GM21423 (cell line): ENCODE data around the gene PHACTR3.

Experiments used
- ATAC-seq: cut with Tn5 transposase; IDR thresholded peaks from one replicate; pipeline ENCODE4 v1.9.1; 2021; ENCODE audit warnings: mild to moderate bottlenecking, moderate library complexity; ENCODE audit not compliant: unreplicated experiment

The PHACTR3 gene

DNA sequence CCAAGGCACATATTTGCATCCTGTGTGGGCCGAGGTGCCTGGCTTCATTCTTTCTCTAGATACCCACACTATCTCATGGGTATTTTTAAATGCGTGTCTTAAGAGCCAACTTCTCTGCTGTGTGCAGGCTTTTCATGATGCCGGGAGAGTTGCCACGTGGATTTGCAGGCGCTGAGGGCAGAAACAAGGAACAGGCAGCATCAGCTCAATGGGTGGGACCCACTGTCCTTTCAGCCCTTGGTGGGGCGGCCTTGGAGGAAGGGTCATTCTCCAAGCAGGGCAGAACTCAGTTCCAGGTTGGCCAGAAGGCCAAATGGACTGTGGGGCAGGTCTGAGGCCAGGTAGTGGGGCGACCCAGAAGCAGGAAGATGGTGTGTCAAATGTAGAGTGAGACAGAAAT is 84.7 kb downstream of the PHACTR3 start:
- ATAC-seq = no peak

DNA sequence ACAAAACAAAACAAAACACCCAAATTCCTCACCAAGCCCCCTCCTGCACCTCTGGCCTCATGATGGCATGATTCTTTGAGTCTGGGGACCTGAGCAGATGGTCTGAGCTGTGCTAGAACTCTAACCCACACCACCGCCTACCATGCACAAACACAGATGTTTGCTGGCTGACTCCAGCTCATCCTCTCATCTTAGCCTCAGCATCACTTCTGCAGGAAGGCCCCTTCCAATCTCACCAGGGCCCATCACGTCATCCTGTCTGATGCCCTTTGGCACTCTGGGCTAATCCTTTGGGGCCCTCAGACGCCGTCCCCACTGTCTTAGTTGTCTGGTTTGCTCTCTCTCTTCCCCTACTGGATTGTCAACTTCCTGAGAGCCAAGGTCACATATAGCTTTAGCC is 85.8 kb downstream of the PHACTR3 start:
- no peak for ATAC-seq

DNA sequence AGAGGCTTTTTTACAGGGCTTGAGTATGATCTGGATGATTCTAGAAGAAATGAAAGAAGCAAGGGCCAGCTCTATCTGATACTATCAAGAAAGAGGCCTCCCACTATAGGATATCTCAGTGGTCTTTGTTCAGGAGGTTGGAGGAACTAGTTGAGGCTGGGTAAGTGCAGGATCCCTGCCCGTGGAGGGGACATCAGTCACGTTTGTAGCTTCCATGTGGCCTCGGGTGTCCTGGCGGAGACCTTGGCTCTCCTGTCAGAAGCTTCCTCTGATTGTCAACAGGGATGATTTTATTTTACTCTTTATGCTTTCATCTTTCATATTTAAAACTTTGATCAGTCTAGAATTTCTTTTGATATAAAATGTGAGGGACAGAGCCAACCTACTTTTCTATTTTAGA is 86.6 kb downstream of the PHACTR3 start:
- no peak for ATAC-seq

DNA sequence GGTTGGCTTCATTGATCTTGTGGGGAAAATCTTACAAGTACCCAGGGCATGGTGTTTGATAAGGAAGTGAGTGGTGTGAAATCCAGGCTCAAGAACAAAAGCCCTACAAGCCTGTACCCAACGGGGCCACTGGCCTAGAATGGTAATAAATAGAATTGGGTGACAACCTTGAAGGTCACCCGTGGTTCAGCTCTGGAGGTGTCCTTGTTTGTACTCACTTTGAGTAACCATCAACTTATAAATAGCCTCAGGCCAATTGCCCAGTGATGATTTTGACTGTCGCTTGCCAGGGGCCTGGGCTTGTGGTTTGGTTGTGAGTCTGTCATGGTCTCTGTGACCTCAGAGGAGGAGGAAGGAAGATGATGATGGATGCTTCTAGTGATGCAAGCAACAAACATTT is 87.8 kb downstream of the PHACTR3 start:
- no peak for ATAC-seq

DNA sequence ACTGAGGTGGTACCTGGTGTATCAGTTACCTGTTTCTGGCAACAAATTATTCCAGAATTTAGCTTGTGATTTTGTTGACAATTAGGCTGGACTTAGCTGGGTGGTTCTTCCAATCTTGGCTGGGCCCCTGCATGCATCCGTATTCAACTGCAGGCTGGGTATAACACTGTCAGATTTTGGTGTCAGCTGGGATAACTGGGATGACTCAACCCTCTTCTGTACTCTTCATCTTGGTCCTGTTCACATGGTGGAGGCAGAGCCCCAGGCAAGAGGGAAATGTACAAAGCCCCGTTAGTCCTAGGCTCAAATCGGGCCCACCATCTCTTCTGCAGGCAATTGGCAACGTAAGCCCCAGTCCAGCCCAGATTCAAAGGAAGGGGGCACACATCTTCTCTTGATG is 89.2 kb downstream of the PHACTR3 start:
- ATAC-seq = no peak

DNA sequence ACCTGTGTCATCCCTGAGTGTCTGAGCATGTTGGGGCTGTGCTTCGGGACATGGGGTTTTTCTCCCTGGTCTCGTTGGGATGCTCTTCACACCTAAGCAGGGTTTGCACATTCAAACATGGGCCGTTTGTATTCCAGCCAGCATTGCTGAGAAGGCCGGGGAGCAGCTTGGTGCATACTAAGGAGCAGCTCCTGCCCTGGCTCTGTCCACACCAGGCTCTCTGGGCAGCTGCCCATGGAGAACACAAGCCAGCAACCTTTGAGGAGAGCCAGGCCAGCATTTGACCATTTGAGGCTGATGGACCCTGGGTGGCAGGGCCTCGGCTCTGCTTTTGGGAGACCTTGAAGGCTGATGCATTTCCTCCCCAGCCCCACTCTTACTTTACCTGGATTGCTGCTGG is 92.1 kb downstream of the PHACTR3 start:
- ATAC-seq = no peak

DNA sequence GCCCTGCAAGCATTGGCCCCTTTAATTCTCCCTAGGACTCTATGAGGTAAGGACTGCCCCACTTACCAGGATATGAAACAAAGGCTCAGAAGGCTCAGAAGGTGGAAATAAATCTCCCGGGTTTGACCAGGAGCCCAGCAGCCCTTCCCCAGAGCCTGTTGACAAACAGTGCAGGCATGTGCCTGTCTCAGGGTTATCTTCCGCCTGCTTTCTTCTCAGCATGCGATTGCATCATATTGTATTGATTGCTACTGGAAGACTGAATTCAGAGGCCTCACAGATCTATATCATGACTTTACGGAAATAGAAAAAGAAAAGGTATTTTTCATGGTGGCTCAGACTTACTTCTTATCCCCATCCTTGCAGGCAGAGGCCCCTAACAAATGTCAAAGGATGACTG is 92.7 kb downstream of the PHACTR3 start:
- no peak for ATAC-seq

DNA sequence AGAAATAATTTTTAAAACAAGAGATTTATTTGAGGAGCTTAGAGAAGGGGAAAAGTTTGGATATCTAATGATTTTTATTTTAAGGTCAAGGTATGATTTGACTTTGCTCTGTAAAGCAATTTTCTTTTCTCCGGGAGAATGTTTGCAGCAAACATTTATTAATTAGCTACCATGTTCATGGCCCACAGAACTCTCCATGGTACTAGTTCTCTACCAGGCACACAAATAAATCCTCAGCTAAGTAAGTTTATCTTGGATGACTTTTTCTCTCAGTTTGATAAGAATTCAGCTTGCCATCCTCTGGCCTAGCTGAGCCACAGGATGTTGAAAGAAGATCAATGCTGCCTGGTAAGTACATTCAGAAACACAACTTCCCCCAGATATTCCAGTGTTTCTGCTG is 94.3 kb downstream of the PHACTR3 start:
- no peak for ATAC-seq

DNA sequence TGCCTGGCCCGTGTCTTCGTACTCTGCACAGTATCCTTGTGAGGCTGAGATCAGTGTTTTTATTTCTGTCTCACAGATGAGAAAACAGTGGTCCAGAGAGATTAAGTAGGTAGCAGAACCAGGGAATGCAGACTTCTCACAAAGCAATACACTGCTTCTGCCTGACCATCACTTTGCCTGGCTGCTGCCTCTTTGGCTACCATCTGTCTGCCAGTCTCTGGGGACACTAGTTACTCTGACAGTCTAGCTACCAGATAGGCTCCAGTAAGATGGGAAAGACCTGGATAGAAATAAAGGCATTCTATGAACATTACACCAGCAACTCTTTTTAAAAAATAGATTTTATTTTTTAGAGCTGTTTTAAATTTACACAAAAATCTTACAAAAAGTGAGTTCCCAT is 96.9 kb downstream of the PHACTR3 start:
- ATAC-seq = no peak

DNA sequence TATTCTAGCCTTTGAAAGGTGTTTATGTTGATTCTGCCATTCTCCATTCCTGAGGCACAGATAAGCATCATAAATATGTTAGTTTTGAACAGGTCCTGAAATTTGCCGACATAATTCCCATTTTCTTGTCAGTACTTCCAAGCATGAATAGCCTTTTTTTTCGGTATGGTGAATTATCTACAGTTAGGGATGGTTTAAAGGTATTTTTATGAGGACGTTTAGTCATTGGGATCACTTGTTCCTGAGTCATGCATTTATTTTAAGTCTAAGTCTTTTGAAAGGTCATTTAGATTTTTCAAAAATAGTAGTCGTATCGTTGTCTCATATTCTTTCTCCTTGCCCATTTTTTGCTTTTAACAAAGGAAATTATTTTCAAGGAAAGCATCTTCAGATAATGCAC is 98.7 kb downstream of the PHACTR3 start:
- ATAC-seq = no peak

DNA sequence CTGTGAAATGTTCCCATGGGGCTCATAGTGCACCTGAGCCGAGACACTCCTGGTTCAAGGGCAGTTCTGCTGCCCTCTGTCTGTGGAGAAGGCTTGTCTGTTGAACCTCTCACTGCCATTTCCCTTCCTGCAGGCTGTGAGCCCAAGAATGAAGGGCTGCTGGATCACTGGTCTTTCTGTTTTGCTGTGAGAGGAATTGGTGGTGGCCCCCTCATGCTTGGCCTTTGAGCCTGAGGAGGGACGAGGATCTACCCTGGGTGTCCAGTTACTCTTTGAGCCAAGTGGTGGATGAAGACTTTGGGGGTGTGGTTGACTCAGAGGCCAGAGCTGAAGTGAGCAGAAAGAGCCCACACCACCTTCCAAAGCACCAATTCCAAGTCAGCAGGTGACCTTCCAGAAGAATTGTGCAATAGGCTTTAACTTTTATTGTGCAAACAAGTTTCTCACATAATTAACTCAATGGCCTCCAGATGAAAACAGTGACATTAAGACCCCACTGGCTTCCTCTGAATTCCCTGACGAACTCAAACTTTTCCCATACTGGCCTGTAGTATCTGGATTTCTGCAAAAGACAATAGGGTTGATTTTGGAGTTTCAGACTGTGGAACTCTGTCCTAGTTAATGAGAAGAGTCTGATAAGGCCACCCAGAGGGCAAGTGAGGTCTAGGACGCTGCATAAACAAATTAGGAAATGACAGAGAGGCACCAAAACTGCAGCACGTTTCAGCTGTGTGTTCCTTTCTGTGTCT is 101.5 kb downstream of the PHACTR3 start:
- ATAC-seq = no peak

DNA sequence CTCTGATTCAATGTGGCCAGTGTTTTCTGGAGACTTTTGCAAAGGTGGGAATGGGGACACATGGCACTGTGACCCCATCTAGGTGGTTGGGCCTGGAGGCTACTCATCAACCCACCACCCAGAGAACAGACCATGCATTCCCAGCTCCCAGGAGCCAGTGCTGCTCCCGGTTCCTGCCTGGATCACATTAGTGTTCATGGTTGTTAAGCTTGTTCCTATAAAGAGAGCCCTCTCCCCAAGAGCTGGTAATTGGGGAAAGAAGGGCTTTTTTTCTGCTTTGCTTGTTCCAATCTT is 102.0 kb downstream of the PHACTR3 start:
- no peak for ATAC-seq

DNA sequence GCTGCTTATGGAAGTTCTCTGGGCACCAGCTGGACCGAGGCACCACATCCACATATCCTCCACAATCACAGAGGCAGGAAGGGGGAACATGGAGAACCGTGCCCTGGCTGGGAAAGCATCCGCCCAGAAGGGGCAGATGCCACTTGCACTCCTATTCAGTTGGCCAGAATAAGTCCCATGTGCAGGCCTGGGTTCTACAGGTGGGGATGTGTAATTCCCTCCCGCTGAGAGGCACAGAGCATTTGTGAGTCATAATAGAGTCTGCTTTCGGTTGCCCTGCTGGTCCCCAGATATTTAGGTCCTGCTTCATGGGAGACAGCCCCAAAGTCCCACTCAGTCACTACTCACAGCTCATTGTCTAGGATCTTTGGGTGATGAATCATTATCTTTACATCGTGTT is 104.0 kb downstream of the PHACTR3 start:
- ATAC-seq = no peak

DNA sequence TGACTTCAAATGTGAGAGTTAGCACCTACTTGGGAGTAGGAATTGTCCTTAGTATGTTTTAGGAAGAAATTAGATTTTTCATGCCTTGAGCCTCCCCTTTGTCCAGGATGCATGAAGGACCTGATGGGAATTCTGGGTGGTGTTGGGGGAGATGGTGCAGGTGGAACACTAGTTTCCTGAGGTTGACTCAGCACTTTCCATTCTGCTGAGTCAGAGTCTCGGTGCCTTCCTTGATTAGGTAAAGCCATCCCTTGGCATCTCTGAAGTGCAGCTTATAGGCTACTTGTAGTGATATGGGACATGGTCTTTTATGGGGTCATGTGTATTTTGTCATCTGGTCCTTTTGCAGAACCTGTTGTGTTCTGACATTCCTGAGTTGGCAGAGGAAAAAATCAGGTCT is 105.3 kb downstream of the PHACTR3 start:
- no peak for ATAC-seq

DNA sequence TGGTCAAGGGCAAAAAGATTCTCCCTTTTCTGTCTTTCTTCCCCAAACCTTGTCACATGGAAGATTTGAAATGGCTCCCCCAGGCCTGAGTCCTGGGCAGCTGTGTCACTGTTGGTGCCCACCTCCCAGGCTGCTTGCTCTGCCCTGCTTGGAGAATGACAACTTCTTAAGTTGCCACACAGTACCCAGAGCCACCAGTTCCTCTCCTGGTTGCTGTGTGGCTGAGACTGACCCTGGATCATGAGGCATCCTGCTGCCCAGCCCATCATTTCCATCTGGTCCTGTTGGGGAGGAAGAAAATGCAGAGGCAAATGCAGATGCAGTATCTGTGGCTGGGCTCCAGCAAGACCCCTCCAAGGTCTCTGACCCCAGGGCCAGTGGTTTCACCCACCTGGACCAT is 113.7 kb downstream of the PHACTR3 start:
- no peak for ATAC-seq

DNA sequence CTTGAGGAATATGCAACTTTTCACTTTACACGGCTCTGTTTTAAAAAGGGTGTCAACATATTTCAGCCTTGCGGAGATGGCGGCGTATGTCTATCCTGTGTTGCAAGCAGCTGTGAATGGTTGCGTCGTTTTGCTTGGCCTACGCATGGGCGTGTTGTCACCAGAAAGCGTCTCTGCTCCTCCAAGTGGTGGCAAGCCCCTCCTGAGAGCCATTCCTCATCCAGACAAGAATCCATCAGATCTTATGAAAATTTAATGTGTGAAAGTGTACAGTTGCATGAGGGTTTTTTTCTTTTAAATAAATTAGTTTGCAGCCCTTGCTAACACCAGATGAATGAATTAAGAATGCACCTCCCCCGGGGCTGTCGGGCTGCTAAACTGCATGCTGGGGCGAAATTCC is 114.4 kb downstream of the PHACTR3 start:
- ATAC-seq = no peak

DNA sequence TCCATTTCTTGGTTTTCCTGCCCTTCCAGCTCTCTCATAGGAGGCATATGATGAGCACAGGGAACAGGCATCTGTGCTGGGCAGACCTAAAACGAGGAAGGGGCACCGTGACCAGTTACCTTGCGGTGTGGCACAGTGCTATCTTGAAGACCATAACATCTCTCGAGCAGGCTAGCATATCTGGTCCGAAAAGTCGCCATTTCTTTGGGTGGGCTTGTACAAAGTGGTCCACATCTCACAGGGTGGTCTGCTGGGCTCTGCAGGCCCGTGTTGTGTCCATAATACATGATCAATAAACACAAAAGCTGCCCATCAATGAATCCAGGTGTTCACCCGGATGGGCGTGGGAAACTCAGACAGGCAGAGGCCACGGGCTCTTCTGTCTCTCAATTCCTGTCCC is 115.7 kb downstream of the PHACTR3 start:
- ATAC-seq = no peak

DNA sequence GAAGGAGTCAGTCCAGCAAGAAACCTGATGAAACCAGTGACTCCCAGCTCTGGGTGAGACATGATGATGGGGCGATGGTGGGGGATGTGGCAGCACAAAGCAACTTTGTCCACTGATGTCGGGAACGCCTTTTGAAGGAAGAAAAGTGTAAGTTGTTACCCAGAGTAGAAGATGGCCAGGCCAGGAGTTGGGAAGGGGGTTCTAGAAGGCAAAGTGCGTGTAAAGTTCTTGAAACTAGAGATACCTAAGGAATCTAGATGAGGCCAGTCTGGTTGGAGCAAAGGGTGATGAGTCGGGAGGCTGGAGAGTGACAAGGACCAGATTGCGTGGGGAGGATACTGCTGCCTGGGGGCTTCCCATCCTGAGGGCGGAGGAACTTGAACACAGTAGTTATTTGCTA is 117.0 kb downstream of the PHACTR3 start:
- ATAC-seq = no peak

DNA sequence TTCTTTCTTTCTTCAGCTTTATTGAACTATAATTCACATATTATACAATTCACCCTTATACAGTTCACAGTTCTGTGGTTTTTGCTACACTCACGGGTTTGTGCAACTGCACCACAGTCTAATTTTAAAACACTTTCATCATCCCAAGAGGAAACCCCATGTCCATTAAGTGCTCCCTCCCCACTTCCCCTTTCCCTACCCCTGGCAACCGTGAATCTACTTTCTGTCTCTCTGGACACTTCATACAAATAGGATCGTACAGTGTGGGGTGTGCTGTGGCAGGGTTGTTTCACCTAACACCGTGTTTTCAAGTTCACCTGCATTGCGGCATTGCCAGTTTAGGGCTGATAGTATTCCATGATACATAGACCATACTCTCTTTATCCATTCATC is 118.8 kb downstream of the PHACTR3 start:
- ATAC-seq = no peak

DNA sequence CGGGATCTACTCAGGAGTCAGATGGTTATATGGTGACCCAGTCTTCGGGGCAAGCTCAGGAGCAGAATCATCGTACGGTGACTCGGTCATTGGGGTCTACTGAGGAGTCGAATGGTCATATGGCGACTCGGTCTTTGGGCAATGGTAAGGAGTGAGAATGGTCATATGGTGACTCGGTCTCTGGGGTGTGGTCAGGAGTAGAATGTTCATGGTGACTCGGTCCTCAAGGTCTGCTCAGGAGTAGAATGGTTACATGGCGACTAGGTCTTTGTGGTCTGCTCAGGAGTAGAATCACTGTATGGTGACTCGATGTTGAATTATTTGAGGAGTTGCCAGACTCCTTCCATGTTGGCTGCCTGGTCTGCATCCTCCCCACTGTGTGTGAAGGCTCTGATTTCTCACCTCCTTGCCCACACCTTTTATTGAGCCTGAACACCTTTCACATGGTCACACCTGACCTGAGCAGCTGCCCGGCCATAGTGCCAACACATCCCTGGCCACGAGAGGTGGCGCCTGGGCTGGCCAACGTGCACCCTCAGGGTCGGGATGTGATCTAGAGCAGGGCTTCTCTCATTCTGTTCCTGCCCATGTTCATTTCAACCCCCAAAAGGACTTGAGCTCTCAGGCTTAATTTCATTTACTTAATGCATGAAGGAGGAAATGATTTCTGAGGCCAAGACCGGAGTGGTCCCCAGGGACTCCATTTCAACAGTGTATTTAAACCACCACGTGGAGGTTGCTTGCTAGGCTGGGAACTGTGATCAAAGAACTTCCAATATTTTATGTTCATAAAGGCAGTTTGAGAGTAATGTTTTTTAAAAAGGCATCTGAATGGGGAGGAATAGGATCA is 119.5 kb downstream of the PHACTR3 start:
- no peak for ATAC-seq

DNA sequence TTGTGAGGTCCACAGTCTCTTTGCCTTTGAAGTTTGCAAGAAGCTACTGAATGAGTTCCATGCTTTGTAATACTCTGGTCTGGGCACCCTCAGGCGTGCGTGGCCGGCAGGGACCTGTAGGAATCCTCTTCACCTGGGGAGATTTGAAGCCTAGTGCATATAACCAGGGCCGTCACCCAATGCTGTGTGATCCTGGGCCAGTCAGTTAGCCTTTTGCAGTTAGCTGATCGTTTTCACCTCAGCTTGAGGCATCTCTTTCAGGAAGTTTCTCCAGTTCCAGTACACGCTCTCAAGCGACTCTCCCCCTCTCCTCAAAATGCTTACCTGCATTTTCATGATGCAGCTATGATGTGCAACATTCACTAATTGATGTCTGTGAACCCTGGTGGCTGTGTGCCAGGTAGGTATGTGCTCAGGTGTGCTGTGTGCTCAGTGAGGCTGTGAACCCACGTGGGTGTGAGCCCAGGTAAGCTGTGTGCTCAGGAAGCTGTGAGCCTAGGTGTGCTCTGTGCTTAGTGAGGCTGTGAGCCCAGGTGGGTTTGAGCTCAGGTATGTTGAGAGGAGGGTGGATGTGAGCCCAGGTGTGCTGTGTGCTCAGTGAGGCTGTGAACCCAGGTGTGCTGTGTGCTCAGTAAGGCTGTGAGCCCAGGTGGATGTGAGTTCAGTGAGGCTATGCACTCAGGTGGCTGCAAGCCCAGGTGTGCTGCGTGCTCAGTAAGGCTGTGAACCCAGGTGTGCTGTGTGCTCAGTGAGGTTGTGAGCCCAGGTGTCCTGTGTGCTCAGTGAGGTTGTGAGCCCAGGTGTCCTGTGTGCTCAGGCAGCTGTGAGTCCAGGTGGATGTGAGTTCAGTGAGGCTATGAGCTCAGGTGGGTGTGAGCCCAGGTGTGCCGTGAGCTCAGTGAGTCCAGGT is 120.4 kb downstream of the PHACTR3 start:
- no peak for ATAC-seq
